Trophoblast cell (in vitro differentiated cells and primary cell): Measurements from ENCODE around the gene CD44.

ENCODE experiments used
- DNase-seq, 2 donors: peaks; one replicate each; pipeline ENCODE4 v3.0.0-alpha.2; 2016
- H2AFZ ChIP-seq: 2 replicates; pipeline ENCODE4 v1.6.1; 2013; ENCODE audit warnings: low read length, moderate library complexity, mild to moderate bottlenecking; ENCODE audit not compliant: insufficient read depth, poor library complexity
- H2AK5ac ChIP-seq: 2 replicates; pipeline ENCODE4 v1.6.1; 2013; ENCODE audit warnings: mild to moderate bottlenecking, low read length
- H2BK120ac ChIP-seq: 2 replicates; pipeline ENCODE4 v1.6.1; 2013; ENCODE audit warnings: low read length, mild to moderate bottlenecking, moderate library complexity; ENCODE audit not compliant: insufficient read depth, poor library complexity
- H2BK12ac ChIP-seq: 2 replicates; pipeline ENCODE4 v1.6.1; 2013; ENCODE audit warnings: mild to moderate bottlenecking, low read length, moderate library complexity
- H2BK5ac ChIP-seq: 2 replicates; pipeline ENCODE4 v1.6.1; 2013; ENCODE audit warnings: low read length, low read depth, moderate library complexity, mild to moderate bottlenecking; ENCODE audit not compliant: poor library complexity
- H3K14ac ChIP-seq: 2 replicates; pipeline ENCODE4 v1.6.1; 2013; ENCODE audit warnings: mild to moderate bottlenecking, low read length
- H3K18ac ChIP-seq: 2 replicates; pipeline ENCODE4 v1.6.1; 2013; ENCODE audit warnings: mild to moderate bottlenecking, low read length
- H3K23ac ChIP-seq: 2 replicates; pipeline ENCODE4 v1.6.1; 2013; ENCODE audit warnings: low read length
- H3K27ac ChIP-seq: 2 replicates; pipeline ENCODE4 v1.5.1; 2013; ENCODE audit warnings: low read depth, mild to moderate bottlenecking, inconsistent platforms, low read length, moderate library complexity
- H3K27me3 ChIP-seq: 2 replicates; pipeline ENCODE4 v1.6.1; 2013; ENCODE audit warnings: inconsistent platforms, mild to moderate bottlenecking, low read length, moderate library complexity; ENCODE audit not compliant: insufficient read depth
- H3K36me3 ChIP-seq, 2 experiments: 1 replicate in 1 of 2; 2 replicates in 1 of 2; pipeline ENCODE4 v1.6.1; 2013; ENCODE audit warnings: low read length in 2 of 2, mild to moderate bottlenecking in 2 of 2, moderate library complexity in 1 of 2; ENCODE audit not compliant: insufficient read depth in 2 of 2, control insufficient read depth in 1 of 2
- H3K4ac ChIP-seq: 2 replicates; pipeline ENCODE4 v1.6.1; 2013; ENCODE audit warnings: low read depth, mild to moderate bottlenecking, low read length, moderate library complexity
- H3K4me1 ChIP-seq, 2 experiments: 1 replicate in 1 of 2; 2 replicates in 1 of 2; pipeline ENCODE4 v1.6.1; 2013; ENCODE audit warnings: low read length in 2 of 2, mild to moderate bottlenecking in 2 of 2, moderate library complexity in 1 of 2; ENCODE audit not compliant: insufficient read depth in 2 of 2, control insufficient read depth in 1 of 2
- H3K4me2 ChIP-seq: 2 replicates; pipeline ENCODE4 v1.6.1; 2013; ENCODE audit warnings: inconsistent platforms, mild to moderate bottlenecking, low read length, moderate library complexity
- H3K4me3 ChIP-seq: 2 replicates; pipeline ENCODE4 v1.5.1; 2013; ENCODE audit warnings: mild to moderate bottlenecking, low read depth, low read length, inconsistent platforms
- H3K79me1 ChIP-seq: one replicate; pipeline ENCODE4 v1.6.1; 2013; ENCODE audit warnings: low read length
- H3K79me2 ChIP-seq: 2 replicates; pipeline ENCODE4 v1.6.1; 2013; ENCODE audit warnings: low read length, mild to moderate bottlenecking; ENCODE audit not compliant: control insufficient read depth, insufficient read depth, poor library complexity
- H3K9ac ChIP-seq: 2 replicates; pipeline ENCODE4 v1.6.1; 2013; ENCODE audit warnings: mild to moderate bottlenecking, low read length
- H3K9me3 ChIP-seq: 2 replicates; pipeline ENCODE4 v1.6.1; 2013; ENCODE audit warnings: low read depth, mild to moderate bottlenecking, control low read depth, inconsistent platforms, low read length; ENCODE audit not compliant: insufficient read depth
- H4K12ac ChIP-seq: 2 replicates; pipeline ENCODE4 v1.6.1; 2013; ENCODE audit warnings: low read depth, mild to moderate bottlenecking, low read length, moderate library complexity
- H4K8ac ChIP-seq: 2 replicates; pipeline ENCODE4 v1.6.1; 2013; ENCODE audit warnings: low read depth, mild to moderate bottlenecking, low read length, moderate library complexity
- H4K91ac ChIP-seq: one replicate; pipeline ENCODE4 v1.6.1; 2013; ENCODE audit warnings: low read depth, mild to moderate bottlenecking, low read length, moderate library complexity
- WGBS: extraction: QIAGEN DNeasy Blood & Tissue Kit; methylation state at CpG from one replicate; pipeline ENCODE4 v1.1.7; 2013; ENCODE audit warnings: missing lambda C conversion rate; ENCODE audit not compliant: insufficient read length, insufficient coverage; ENCODE audit errors: extremely low coverage; 5-methylcytosine and 5-hydroxymethylcytosine counted together

Gene CD44

DNA sequence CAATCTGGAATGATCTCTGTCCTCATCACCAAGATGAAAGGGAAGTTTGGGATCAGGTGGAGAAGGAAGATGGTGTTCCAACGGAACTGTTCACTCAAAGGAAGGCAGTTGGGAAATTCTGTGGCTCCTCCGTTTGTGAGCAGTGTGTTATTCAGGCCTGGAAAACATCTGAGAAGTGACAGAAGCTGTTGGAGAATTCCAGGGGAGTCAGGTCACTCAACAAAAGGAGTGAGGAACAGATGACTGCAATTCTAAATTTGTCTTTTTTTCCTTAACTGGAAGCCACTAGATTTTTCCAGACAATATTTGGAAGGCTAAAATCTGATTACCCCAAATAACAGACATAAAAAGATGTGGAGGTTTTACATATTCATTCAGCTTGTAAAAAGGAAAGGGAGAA lies 107.8 kb downstream of the CD44 start:
- Histone ChIP-seq H2AK5ac (no peak overlapping the region), H3K79me2 (no peaks in the 10 kb centered on the region), H4K8ac (no peak overlapping the region), H3K9ac (no peak overlapping the region), H2BK12ac (no peak overlapping the region), H3K14ac (no peak overlapping the region), H2BK120ac (no peak overlapping the region), H4K91ac (no peak overlapping the region), H3K4ac (no peak overlapping the region), H3K23ac (no peak overlapping the region), H3K4me2 (no peak overlapping the region), H2AFZ (no peak overlapping the region), H4K12ac (no peak overlapping the region), H2BK5ac (no peak overlapping the region), H3K79me1 (no peaks in the 10 kb centered on the region), H3K4me1 (peaks cover 0 to 3% of the 10 kb centered on the region in 2 experiments), H3K27ac (no peak overlapping the region), H3K36me3 (no peaks in the 10 kb centered on the region), H3K9me3 (peaks cover 2% of the 10 kb centered on the region), H3K18ac (no peak overlapping the region), H3K4me3 (no peak overlapping the region), H3K27me3 (no peaks in the 10 kb centered on the region)
- DNase-seq: no peak
- no CpG with 5 or more reads among the region's 2 CpGs for WGBS

DNA sequence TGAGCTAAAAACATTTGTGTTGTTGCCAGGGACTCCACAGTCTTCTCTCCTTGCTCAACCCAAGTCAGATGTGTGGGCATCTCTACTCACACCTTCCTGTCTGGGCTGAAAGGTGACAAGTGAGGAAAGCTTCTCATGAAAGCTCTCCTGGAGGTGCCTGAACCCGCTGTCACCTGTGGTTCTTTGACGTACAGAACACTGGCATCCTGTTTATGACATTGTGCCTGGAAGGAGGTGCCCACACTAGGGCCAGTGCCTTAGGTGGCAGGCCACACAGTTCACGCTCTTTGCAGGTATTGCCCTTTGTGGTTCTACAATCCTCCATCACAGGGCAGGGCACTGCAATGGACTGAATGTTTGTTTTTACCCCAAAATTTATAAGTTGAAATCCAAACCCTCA lies 108.5 kb downstream of the CD44 start:
- no peak overlapping the region for H3K4me2 ChIP-seq
- H3K18ac ChIP-seq: no peak overlapping the region
- peaks cover 0 to 3% of the 10 kb centered on the region in 2 experiments for H3K4me1 ChIP-seq
- no peak overlapping the region for H2BK5ac ChIP-seq
- H3K9ac ChIP-seq: no peak overlapping the region
- H4K12ac ChIP-seq: no peak overlapping the region
- no peak overlapping the region for H4K8ac ChIP-seq
- no peaks in the 10 kb centered on the region for H3K79me2 ChIP-seq
- peak overlapping the region; percentile 86 for H2AK5ac ChIP-seq
- H4K91ac ChIP-seq: peak overlapping the region; percentile 55
- H3K23ac ChIP-seq: no peak overlapping the region
- H2AFZ ChIP-seq: no peak overlapping the region
- H3K27ac ChIP-seq: no peak overlapping the region
- H3K4me3 ChIP-seq: no peak overlapping the region
- no peaks in the 10 kb centered on the region for H3K79me1 ChIP-seq
- no peak for DNase-seq
- peak overlapping the region; percentile 55 for H2BK12ac ChIP-seq
- no peaks in the 10 kb centered on the region for H3K36me3 ChIP-seq
- no peak overlapping the region for H2BK120ac ChIP-seq
- no peak overlapping the region for H3K4ac ChIP-seq
- H3K9me3 ChIP-seq: peaks cover 2% of the 10 kb centered on the region
- H3K14ac ChIP-seq: no peak overlapping the region
- no CpG with 5 or more reads among the region's 3 CpGs for WGBS
- no peaks in the 10 kb centered on the region for H3K27me3 ChIP-seq

DNA sequence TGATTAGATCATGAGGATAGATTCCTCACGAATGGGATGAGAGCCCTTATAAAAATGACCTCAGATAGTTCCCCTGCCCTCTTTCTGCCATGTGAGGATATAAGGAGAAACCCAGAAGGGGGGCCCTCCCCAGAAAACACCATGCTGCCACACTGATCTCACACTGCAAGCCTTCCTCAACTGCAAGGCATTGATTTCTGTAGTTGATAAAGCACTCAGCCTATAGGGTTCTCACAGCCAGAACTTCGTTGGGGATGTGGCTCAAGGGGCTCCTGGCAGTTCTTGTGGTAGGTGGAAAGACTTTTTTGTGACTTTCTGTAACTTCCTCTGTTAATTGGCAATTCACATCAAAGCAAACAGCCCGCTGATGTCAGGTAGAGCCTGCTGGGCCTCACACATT lies 108.9 kb downstream of the CD44 start:
- H2BK12ac ChIP-seq: no peak overlapping the region
- peaks cover 2% of the 10 kb centered on the region for H3K9me3 ChIP-seq
- no peak for DNase-seq
- H4K91ac ChIP-seq: no peak overlapping the region
- H3K4me2 ChIP-seq: no peak overlapping the region
- H2BK5ac ChIP-seq: no peak overlapping the region
- no peak overlapping the region for H3K18ac ChIP-seq
- no peak overlapping the region for H3K4ac ChIP-seq
- no peak overlapping the region for H4K12ac ChIP-seq
- no peak overlapping the region for H4K8ac ChIP-seq
- H3K36me3 ChIP-seq: no peaks in the 10 kb centered on the region
- H2BK120ac ChIP-seq: no peak overlapping the region
- no peak overlapping the region for H3K9ac ChIP-seq
- H3K79me1 ChIP-seq: no peaks in the 10 kb centered on the region
- no peak overlapping the region for H3K27ac ChIP-seq
- peaks cover 0 to 3% of the 10 kb centered on the region in 2 experiments for H3K4me1 ChIP-seq
- no peak overlapping the region for H2AK5ac ChIP-seq
- WGBS: no CpG with 5 or more reads among the region's 3 CpGs
- H3K27me3 ChIP-seq: no peaks in the 10 kb centered on the region
- no peak overlapping the region for H3K23ac ChIP-seq
- H3K79me2 ChIP-seq: no peaks in the 10 kb centered on the region
- H2AFZ ChIP-seq: no peak overlapping the region
- no peak overlapping the region for H3K4me3 ChIP-seq
- no peak overlapping the region for H3K14ac ChIP-seq

DNA sequence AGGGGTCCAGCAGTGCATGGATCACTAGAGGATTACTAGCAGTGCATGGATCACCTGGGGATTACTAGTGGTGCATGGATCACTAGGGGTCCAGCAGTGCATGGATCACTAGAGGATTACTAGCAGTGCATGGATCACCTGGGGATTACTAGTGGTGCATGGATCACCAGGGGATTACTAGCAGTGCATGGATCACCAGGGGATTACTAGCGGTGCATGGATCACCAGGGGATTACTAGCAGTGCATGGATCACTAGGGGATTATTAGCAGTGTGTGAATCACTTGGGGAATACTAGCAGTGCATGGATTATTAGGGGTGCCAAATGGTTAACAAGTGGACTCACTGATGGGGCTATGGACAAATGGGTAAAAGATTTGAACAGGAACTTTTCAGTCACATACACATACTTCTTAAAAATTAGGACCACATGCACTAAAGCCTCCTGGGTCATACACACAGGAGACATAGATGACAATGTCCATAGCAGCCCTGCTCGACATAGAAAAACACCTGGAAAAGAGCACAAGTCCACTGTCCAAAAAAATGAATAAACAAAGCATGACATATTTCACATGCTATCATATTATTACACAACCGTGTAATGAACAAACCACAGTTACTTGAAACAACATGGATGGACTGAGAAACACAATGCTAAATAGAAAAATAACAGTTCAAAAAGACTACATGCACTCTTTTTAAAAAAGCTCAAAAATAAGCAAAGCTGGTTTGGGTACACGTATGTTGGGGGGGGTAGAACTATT lies 109.8 kb downstream of the CD44 start:
- no peaks in the 10 kb centered on the region for H3K79me1 ChIP-seq
- DNase-seq: no peak
- H2BK120ac ChIP-seq: no peak overlapping the region
- no peak overlapping the region for H2AK5ac ChIP-seq
- no peaks in the 10 kb centered on the region for H3K36me3 ChIP-seq
- no CpG with 5 or more reads among the region's 4 CpGs for WGBS
- H3K18ac ChIP-seq: no peak overlapping the region
- H3K23ac ChIP-seq: no peak overlapping the region
- H3K9ac ChIP-seq: no peak overlapping the region
- no peak overlapping the region for H4K91ac ChIP-seq
- no peak overlapping the region for H3K27ac ChIP-seq
- H3K14ac ChIP-seq: no peak overlapping the region
- no peak overlapping the region for H2AFZ ChIP-seq
- no peak overlapping the region for H3K4ac ChIP-seq
- no peak overlapping the region for H2BK12ac ChIP-seq
- peaks cover 0 to 3% of the 10 kb centered on the region in 2 experiments for H3K4me1 ChIP-seq
- no peak overlapping the region for H2BK5ac ChIP-seq
- H3K4me3 ChIP-seq: no peak overlapping the region
- H3K79me2 ChIP-seq: no peaks in the 10 kb centered on the region
- H3K27me3 ChIP-seq: no peaks in the 10 kb centered on the region
- peaks cover 2% of the 10 kb centered on the region for H3K9me3 ChIP-seq
- H3K4me2 ChIP-seq: no peak overlapping the region
- no peak overlapping the region for H4K8ac ChIP-seq
- no peak overlapping the region for H4K12ac ChIP-seq
